HepG2 (cell line): Measurements from ENCODE around the gene PRXL2B.

Experiments
- HDAC6 ChIP-seq: fragments of 200-600 bp; sonication (generic); IDR thresholded peaks from 2 replicates; pipeline ENCODE4 v1.7.0; 2017; ENCODE audit warnings: mild to moderate bottlenecking, antibody characterized with exemption, low read length, low read depth
- KDM1A ChIP-seq: IDR thresholded peaks from 2 replicates; pipeline ENCODE4 v1.6.1; 2016; ENCODE audit warnings: missing compliant biosample characterization
- REPIN1 ChIP-seq: sonication (generic); formaldehyde crosslinking; IDR thresholded peaks from 2 replicates; pipeline ENCODE4 v1.8.0; 2022; ENCODE audit warnings: missing genetic modification reagents, low read depth, mild to moderate bottlenecking, borderline replicate concordance

GRCh38 chr1:2605509-2606395, 19.2 kb downstream of the PRXL2B start:
- TF ChIP-seq REPIN1 (no peak), HDAC6 (no peak), KDM1A (no peak)
